ENCODE data around the gene NPAS4.

The NPAS4 gene

GRCh38 chr11:66466225-66467033 lies 45.6 kb downstream of the NPAS4 start, which contains the start of gene PELI3:
Gene PELI3 (plus strand): TSS chr11:66466905. CDS start chr11:66468129, 1,224 bp downstream.
- no peak for TF ChIP-seq CTCF (IDR thresholded peaks at IDR 0.05; ENCODE audit: low read depth, low read length, missing control alignments)
- DNase-seq (ENCODE audit: extremely low read depth, low read depth) = peak; percentile 52
- peak within 1 kb of the TSS; percentile 59 for H3K4me3 ChIP-seq (replicated peaks; ENCODE audit: low read depth, low read length)

GRCh38 chr11:66467034-66467659 lies 46.3 kb downstream of the NPAS4 start:
- H3K4me3 ChIP-seq (replicated peaks; ENCODE audit: low read depth, low read length) = peak overlapping the region; percentile 59
- DNase-seq (ENCODE audit: extremely low read depth, low read depth) = no peak
- TF ChIP-seq CTCF (IDR thresholded peaks at IDR 0.05; ENCODE audit: low read depth, low read length, missing control alignments) = no peak

- DNase-seq (ENCODE audit: extremely low read depth, low read depth) = no peak
- H3K4me3 ChIP-seq (replicated peaks; ENCODE audit: low read depth, low read length) = peak overlapping the region; percentile 59
- no peak for TF ChIP-seq CTCF (IDR thresholded peaks at IDR 0.05; ENCODE audit: low read depth, low read length, missing control alignments)
Measured at GRCh38 chr11:66467756-66468155, 46.9 kb downstream of the NPAS4 start.

- no peak for DNase-seq (ENCODE audit: extremely low read depth, low read depth)
- no peak overlapping the region for H3K4me3 ChIP-seq (replicated peaks; ENCODE audit: low read depth, low read length)
- no peak for TF ChIP-seq CTCF (IDR thresholded peaks at IDR 0.05; ENCODE audit: low read depth, low read length, missing control alignments)
Measured at GRCh38 chr11:66468691-66469090, 47.9 kb downstream of the NPAS4 start.

GRCh38 chr11:66469441-66469840 lies 48.6 kb downstream of the NPAS4 start:
- no peak overlapping the region for H3K4me3 ChIP-seq (replicated peaks; ENCODE audit: low read depth, low read length)
- no peak for TF ChIP-seq CTCF (IDR thresholded peaks at IDR 0.05; ENCODE audit: low read depth, low read length, missing control alignments)
- no peak for DNase-seq (ENCODE audit: extremely low read depth, low read depth)

- no peak for TF ChIP-seq CTCF (IDR thresholded peaks at IDR 0.05; ENCODE audit: low read depth, low read length, missing control alignments)
- DNase-seq (ENCODE audit: extremely low read depth, low read depth) = no peak
- H3K4me3 ChIP-seq (replicated peaks; ENCODE audit: low read depth, low read length) = no peak overlapping the region
Measured at GRCh38 chr11:66470015-66470414, 49.2 kb downstream of the NPAS4 start.

Measured in HFF-Myc (cell line).